Melanocyte of skin (primary cell): ENCODE data around the gene PPP2R5A. TPM values are rescaled to one million over a fixed set of nuclear protein-coding genes. Genes with fewer than 3 reads are reported as not detected.

Source experiments
- small RNA-seq, 2 donors: library from RNA; depleted of rRNA; stranded (forward); fragments of <200 nt; gene quantifications; one replicate each; pipeline ENCODE3, GENCODE V24; 2012
- total RNA-seq, 2 donors: library from RNA; depleted of rRNA; stranded (reverse); fragments of >200 nt; gene quantifications; 2 replicates each; pipeline ENCODE4 v1.2.3, GENCODE V29; 2012

Gene PPP2R5A
- 10 to 100 TPM; 18.2 to 22.0 TPM for total RNA-seq

DNA sequence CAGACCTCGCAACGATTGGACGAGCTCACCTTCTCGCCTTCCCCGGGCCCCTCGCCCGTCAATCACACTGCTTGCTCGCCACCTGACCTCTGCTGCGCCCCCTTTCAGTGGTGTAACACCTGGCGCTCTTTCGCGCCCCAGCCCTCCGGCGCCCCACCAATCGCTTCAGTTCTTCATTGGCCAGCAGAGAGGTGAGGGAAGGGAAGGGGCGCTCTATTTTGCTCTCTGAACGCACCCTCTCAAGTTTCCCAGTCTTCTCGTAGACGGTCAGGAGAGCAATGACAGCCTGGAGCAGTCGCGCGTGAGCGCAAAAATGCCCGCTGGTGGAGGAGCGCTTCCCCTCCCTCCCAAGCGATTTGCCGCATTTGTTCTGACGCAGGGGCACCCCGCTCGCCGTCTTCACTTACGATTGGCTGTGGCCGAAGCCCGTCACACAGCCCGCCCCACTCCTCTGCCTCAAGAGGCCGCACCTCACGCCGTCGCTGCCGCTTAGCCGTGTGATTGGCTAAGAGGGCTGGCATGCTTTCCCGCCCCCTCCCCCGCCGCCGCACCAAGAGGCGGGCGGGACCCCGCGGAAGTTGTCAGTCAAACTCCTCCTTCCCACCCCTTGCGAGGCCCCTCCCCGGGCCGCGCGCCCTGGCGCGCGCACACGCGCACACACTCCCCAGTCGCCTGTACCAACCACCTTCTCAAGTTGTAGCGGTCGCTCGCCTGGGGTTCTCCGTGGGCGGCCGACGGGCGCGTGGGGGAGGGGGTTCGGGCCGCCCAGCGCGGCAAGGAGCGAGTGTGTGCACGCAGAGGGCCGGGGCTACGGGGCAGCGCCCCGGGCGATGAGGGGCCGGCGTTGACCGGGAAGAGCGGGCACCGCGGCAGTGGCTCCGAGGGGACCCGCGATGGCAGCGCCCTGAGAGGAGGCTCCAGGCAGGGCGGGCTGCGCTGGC lies at the start of gene PPP2R5A:
Gene PPP2R5A, plus strand, starts transcription at position 667 of the 941 bp plus-strand sequence. CDS start 701 bp downstream, outside the sequence.

Small RNAs within 50 kb of the gene (small RNA-seq; reads per million reads assigned to genes)
- 0 to 0.06 reads per million in 2 donors for gene SNORA16B

Other genes starting within 250 kb of the PPP2R5A start
- 10 to 100 TPM; 24.1 to 27.0 TPM for gene INTS7, start 249.9 kb upstream of the PPP2R5A start, total RNA-seq
- gene DTL, start 249.7 kb upstream of the PPP2R5A start, total RNA-seq = 10 to 100 TPM; 16.2 to 56.3 TPM
- 10 to 100 TPM; 14.5 to 22.6 TPM for gene PACC1, start 129.5 kb downstream of the PPP2R5A start, total RNA-seq
- 10 to 100 TPM; 24.4 to 26.3 TPM for gene NENF, start 147.5 kb downstream of the PPP2R5A start, total RNA-seq